Astrocyte of the cerebellum (primary cell): ENCODE results near the gene DPP4.

Source experiments
- DNase-seq: peaks from one replicate; pipeline ENCODE4 v3.0.0-alpha.2; 2011; ENCODE audit warnings: low read depth
- H3K4me3 ChIP-seq: 2 replicates; pipeline ENCODE4 v1.5.1; 2011; ENCODE audit warnings: mild to moderate bottlenecking, low read depth, low read length, moderate library complexity
- CTCF ChIP-seq: IDR thresholded peaks from 2 replicates; pipeline ENCODE4 v1.5.1; 2012; ENCODE audit warnings: low read length, low read depth, moderate library complexity, mild to moderate bottlenecking; ENCODE audit errors: missing control alignments
- in situ Hi-C: cut with HindIII; loops from 2 replicates; pipeline ENCODE4 v1.10.0; 2017; ENCODE audit warnings: low sequenced_read_pairs

Gene DPP4

GRCh38 chr2:162086904-162087303 is 12.9 kb upstream of the DPP4 start:
- DNase-seq: no peak
- TF ChIP-seq CTCF: no peak
- in situ Hi-C loops: no loop called here
- no peak overlapping the region for H3K4me3 ChIP-seq

GRCh38 chr2:162085090-162085891 is 11.3 kb upstream of the DPP4 start:
- peak; percentile 15 for DNase-seq
- in situ Hi-C loops: no loop called here
- TF ChIP-seq CTCF: no peak
- H3K4me3 ChIP-seq: no peak overlapping the region

- DNase-seq: no peak
- no peak overlapping the region for H3K4me3 ChIP-seq
- in situ Hi-C loops: no loop called here
- no peak for TF ChIP-seq CTCF
Measured at GRCh38 chr2:162084536-162084935, 10.5 kb upstream of the DPP4 start.

- TF ChIP-seq CTCF: no peak
- no peak for DNase-seq
- H3K4me3 ChIP-seq: no peak overlapping the region
- in situ Hi-C loops: no loop called here
Measured at GRCh38 chr2:162082681-162083080, 8.7 kb upstream of the DPP4 start.

- in situ Hi-C loops: no loop called here
- no peak for TF ChIP-seq CTCF
- no peak overlapping the region for H3K4me3 ChIP-seq
- DNase-seq: no peak
Measured at GRCh38 chr2:162082036-162082435, 8.0 kb upstream of the DPP4 start.

- in situ Hi-C loops: no loop called here
- DNase-seq: no peak
- H3K4me3 ChIP-seq: no peak overlapping the region
- TF ChIP-seq CTCF: no peak
Measured at GRCh38 chr2:162079514-162079913, 5.5 kb upstream of the DPP4 start.

- H3K4me3 ChIP-seq: no peak overlapping the region
- in situ Hi-C loops: no loop called here
- TF ChIP-seq CTCF: no peak
- DNase-seq: no peak
Measured at GRCh38 chr2:162075689-162076132, 1.7 kb upstream of the DPP4 start.
